Measurements from ENCODE around the gene ALPL. TPM values are rescaled to one million over a fixed set of nuclear protein-coding genes. Genes with fewer than 3 reads are reported as not detected.

ALPL gene
- total RNA-seq, 1 experiment from 2014 or later = 84.8 TPM

- H3K27ac Mint-ChIP-seq = peak overlapping the region in 1 of 3 experiments; percentile 79; a peak in 1 of 7 replicates
- no peak for TF ChIP-seq CTCF (conservative IDR thresholded peaks at IDR 0.05)
Measured at GRCh38 chr1:21523297-21523813, 14.1 kb downstream of the ALPL start.

More at GRCh38 chr1:21523297-21523813, 14.1 kb downstream of the ALPL start:
- Mint-ChIP-seq H3K9me3 (no peaks in the 10 kb centered on the region), H3K4me3 (no peak overlapping the region), H3K36me3 (ENCODE audit: insufficient read depth in 1 of 3, low read depth in 3 of 3) (no peaks in the 10 kb centered on the region), H3K27me3 (ENCODE audit: low read depth) (no peaks in the 10 kb centered on the region), H3K4me1 (peaks cover 29 to 52% of the 10 kb centered on the region in 2 experiments)
- no CpG with 5 or more reads among the region's 7 CpGs for WGBS (ENCODE audit: extremely low coverage, insufficient read length, low lambda C conversion rate)
- Histone ChIP-seq H2BK20ac (ENCODE audit: low read depth, low read length, poor library complexity, severe bottlenecking) (no peak overlapping the region), H2BK5ac (ENCODE audit: insufficient read length, low read length) (no peak overlapping the region), H3K79me2 (ENCODE audit: insufficient read depth, low read length) (peaks cover 2% of the 10 kb centered on the region; the same call in 1 of the 2 replicates), H4K5ac (ENCODE audit: insufficient read length, low read depth, low read length) (no peak overlapping the region), H2AK5ac (ENCODE audit: insufficient read length, low read length) (no peak overlapping the region), H4K20me1 (ENCODE audit: control insufficient read depth, insufficient read depth, insufficient read length) (no peaks in the 10 kb centered on the region), H2BK120ac (ENCODE audit: low read depth, low read length, poor library complexity, severe bottlenecking) (no peak overlapping the region), H3K23me2 (ENCODE audit: insufficient read length, low read depth, low read length, poor library complexity, severe bottlenecking) (no peaks in the 10 kb centered on the region), H3K4me1 (ENCODE audit: insufficient read depth, low read length) (peaks cover 8% of the 10 kb centered on the region; the same call in 1 of the 2 replicates), H3K4me2 (ENCODE audit: insufficient read depth, insufficient read length, low read length) (no peak overlapping the region), H4K8ac (replicated peaks; ENCODE audit: insufficient read length, low read depth, low read length) (no peak overlapping the region), H3T11ph (ENCODE audit: low read length) (no peak overlapping the region), H3K27me3 (ENCODE audit: insufficient read depth, low read length) (no peaks in the 10 kb centered on the region), H3K18ac (ENCODE audit: insufficient read length, low read depth, low read length) (no peak overlapping the region), H3K56ac (ENCODE audit: insufficient read length, low read depth, low read length) (no peak overlapping the region), H3K79me1 (ENCODE audit: insufficient read depth, low read depth, low read length, poor library complexity, severe bottlenecking) (no peaks in the 10 kb centered on the region), H4K91ac (ENCODE audit: insufficient read length, low read depth, low read length) (no peak overlapping the region), H3K9me3 (ENCODE audit: control insufficient read depth, low read depth, low read length) (no peaks in the 10 kb centered on the region), H3K4ac (ENCODE audit: low read depth, low read length) (no peak overlapping the region), H3K9ac (ENCODE audit: extremely low read depth, insufficient read length, low read length) (no peak overlapping the region), H2BK12ac (ENCODE audit: insufficient read length, low read depth, low read length) (no peak overlapping the region), H2BK15ac (ENCODE audit: low read depth, low read length) (no peak overlapping the region), H2AFZ (ENCODE audit: low read length) (no peak overlapping the region), H3K27ac (ENCODE audit: insufficient read length, low read depth, low read length) (no peak overlapping the region), H3K23ac (ENCODE audit: insufficient read length, low read depth, low read length) (no peak overlapping the region), H3K14ac (ENCODE audit: insufficient read depth, low read length) (no peak overlapping the region)
- no peak for DNase-seq
